ENCODE measurements around the gene DDA1. TPM values are rescaled to one million over a fixed set of nuclear protein-coding genes. Genes with fewer than 3 reads are reported as not detected.

Gene DDA1
- total RNA-seq, 1 donor from 2014 or later = 21.9 TPM

DNA sequence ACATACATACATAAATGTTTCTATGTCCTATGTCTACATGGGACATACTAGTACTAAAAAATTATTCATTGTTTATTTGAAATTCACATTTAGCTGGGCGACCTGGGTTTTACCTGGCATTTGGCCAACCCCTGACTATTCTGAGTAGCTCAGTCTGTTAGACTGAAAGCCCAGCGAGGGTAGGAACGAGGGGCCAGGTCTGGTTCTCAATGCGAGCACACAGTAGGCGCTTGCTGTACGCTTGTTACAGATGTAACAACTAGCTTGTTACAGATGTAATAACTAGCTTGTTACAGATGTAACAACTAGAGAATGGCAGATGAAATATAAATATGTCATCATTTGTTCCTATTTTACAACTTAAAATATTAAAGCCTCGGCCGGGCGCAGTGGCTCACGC is 26.2 kb downstream of the DDA1 start:
- H3K27ac Mint-ChIP-seq = no peak overlapping the region
- no peak for DNase-seq (ENCODE audit: low spot score)
- H3K9ac ChIP-seq = no peak overlapping the region
- H3K4me3 ChIP-seq = no peak overlapping the region
- H3K4me2 ChIP-seq = no peak overlapping the region
- H3K9me3 Mint-ChIP-seq = no peaks in the 10 kb centered on the region
- no peaks in the 10 kb centered on the region for H3K36me3 ChIP-seq
- H2AFZ ChIP-seq (replicated peaks) = no peak overlapping the region
- H3K9me3 ChIP-seq (ENCODE audit: low read depth) = no peaks in the 10 kb centered on the region
- H3K27me3 ChIP-seq = no peaks in the 10 kb centered on the region
- peak overlapping the region; percentile 100 for H3K4me3 Mint-ChIP-seq
- TF ChIP-seq, protein P1, sequence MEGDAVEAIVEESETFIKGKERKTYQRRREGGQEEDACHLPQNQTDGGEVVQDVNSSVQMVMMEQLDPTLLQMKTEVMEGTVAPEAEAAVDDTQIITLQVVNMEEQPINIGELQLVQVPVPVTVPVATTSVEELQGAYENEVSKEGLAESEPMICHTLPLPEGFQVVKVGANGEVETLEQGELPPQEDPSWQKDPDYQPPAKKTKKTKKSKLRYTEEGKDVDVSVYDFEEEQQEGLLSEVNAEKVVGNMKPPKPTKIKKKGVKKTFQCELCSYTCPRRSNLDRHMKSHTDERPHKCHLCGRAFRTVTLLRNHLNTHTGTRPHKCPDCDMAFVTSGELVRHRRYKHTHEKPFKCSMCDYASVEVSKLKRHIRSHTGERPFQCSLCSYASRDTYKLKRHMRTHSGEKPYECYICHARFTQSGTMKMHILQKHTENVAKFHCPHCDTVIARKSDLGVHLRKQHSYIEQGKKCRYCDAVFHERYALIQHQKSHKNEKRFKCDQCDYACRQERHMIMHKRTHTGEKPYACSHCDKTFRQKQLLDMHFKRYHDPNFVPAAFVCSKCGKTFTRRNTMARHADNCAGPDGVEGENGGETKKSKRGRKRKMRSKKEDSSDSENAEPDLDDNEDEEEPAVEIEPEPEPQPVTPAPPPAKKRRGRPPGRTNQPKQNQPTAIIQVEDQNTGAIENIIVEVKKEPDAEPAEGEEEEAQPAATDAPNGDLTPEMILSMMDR (IDR thresholded peaks at IDR 0.05) = no peak
- TF ChIP-seq EZH2 (IDR thresholded peaks at IDR 0.05) (no peak), EZH2phosphoT487 (IDR thresholded peaks at IDR 0.05) (no peak)
- peaks cover 10% of the 10 kb centered on the region for H3K36me3 Mint-ChIP-seq
- H3F3A ChIP-seq (ENCODE audit: low read depth) = peaks cover 48% of the 10 kb centered on the region
- H3K4me1 ChIP-seq = peaks cover 5% of the 10 kb centered on the region
- H3K27ac ChIP-seq = no peak overlapping the region
- H3K4me1 Mint-ChIP-seq = peaks cover 21% of the 10 kb centered on the region
- peaks cover 18% of the 10 kb centered on the region for H3K27me3 Mint-ChIP-seq (ENCODE audit: insufficient read depth, low read depth)
- peaks cover 15% of the 10 kb centered on the region for H3K79me2 ChIP-seq (ENCODE audit: low read depth)
- H4K20me1 ChIP-seq (ENCODE audit: low read depth) = peaks cover 5% of the 10 kb centered on the region

DNA sequence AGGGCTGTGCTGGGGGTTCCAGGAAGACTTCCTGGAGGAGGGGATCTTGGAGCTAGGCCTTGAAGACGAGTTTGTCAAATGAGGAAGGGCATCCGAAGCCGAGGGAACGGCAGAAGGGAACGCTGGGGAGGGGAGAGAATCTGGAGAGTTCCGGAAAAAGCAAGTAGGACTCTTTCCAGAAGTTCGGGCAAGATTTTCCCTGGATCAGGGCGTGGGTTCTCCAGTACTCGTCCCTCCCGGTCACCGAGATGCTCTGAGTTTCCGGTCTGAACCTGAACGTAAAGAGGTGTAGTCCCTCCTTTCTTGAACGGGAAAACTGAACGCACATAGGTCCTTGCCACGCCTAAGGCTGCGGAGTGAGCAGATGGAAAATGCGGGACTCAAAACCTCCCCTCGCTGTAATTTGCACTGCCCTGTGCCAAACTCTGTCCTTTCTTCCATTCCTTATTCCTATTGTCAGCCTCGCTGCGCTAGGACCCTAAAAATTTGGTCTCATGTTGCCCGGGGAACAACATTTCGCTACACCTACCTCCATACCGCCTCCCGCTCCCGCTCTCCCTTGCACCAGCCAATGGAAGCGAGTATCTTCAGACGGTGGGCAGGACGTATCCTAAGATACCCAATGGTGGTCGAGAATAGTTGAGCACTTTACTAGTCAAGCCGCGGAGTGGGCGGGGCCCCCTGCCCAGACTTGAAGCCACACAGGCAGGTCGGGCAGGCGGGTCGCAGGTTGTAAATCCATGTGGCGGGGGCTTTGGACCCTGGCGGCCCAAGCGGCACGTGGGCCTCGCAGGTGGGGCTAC is 27.7 kb downstream of the DDA1 start, which contains the start of gene GTPBP3:
Gene GTPBP3, plus strand, starts transcription at position 682 of the 803 bp plus-strand sequence. Its CDS starts 59 bp downstream, at position 741.
- Histone ChIP-seq H3K4me1 (peaks cover 5% of the 10 kb centered on the region), H3K4me3 (peak within 1 kb of the TSS; percentile 94), H2AFZ (replicated peaks) (peak within 1 kb of the TSS; percentile 79), H3F3A (ENCODE audit: low read depth) (peaks cover 44% of the 10 kb centered on the region), H4K20me1 (ENCODE audit: low read depth) (peaks cover 5% of the 10 kb centered on the region), H3K27ac (peak within 1 kb of the TSS; percentile 70), H3K4me2 (peak within 1 kb of the TSS; percentile 93), H3K27me3 (no peaks in the 10 kb centered on the region), H3K36me3 (no peaks in the 10 kb centered on the region), H3K9ac (peak within 1 kb of the TSS; percentile 38), H3K79me2 (ENCODE audit: low read depth) (peaks cover 15% of the 10 kb centered on the region), H3K9me3 (ENCODE audit: low read depth) (no peaks in the 10 kb centered on the region)
- Mint-ChIP-seq H3K4me1 (peaks cover 19% of the 10 kb centered on the region), H3K9me3 (no peaks in the 10 kb centered on the region), H3K27me3 (ENCODE audit: insufficient read depth, low read depth) (peaks cover 18% of the 10 kb centered on the region), H3K36me3 (peaks cover 6% of the 10 kb centered on the region), H3K27ac (peak within 1 kb of the TSS; percentile 94), H3K4me3 (peak within 1 kb of the TSS; percentile 100)
- no peak for TF ChIP-seq EZH2phosphoT487 (IDR thresholded peaks at IDR 0.05)
- TF ChIP-seq EZH2 (IDR thresholded peaks at IDR 0.05) = peak; percentile 8
- TF ChIP-seq, protein P1 (IDR thresholded peaks at IDR 0.05) = no peak
- peak; percentile 99 for DNase-seq (ENCODE audit: low spot score)

DNA sequence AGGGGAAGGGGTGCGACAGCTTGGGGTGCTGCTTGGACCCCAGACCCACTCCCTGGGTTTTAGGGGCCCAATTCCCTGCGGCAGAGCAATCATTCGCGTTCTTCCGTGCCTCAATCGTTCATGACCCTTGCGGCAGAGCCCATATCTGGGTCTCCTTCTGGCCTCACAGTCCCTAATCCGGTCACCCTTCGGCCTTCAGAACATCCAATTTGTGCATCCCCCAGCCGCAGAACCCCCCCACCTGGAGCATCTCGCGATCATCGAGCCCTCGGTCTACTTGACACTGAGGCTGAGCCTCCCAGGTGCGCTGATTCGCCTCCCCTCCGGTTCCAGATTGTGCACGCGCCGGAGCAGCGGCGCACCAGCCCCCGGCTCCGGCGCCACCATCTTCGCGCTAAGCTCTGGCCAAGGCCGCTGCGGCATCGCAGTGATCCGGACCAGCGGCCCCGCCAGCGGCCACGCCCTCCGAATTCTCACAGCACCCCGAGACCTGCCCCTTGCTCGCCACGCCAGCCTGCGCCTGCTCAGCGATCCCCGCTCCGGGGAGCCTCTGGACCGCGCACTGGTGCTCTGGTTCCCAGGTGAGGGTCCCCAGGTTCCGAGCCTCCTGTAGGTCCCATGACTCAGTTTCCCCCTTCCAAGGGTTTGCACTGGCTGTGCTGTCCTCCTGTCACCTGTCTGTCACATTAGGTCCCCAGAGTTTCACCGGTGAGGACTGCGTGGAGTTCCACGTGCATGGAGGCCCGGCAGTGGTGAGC is 28.5 kb downstream of the DDA1 start:
- Mint-ChIP-seq H3K27me3 (ENCODE audit: insufficient read depth, low read depth) (peaks cover 11% of the 10 kb centered on the region), H3K36me3 (peaks cover 2% of the 10 kb centered on the region), H3K9me3 (no peaks in the 10 kb centered on the region), H3K27ac (peak overlapping the region; percentile 94), H3K4me3 (peak overlapping the region; percentile 100), H3K4me1 (peaks cover 16% of the 10 kb centered on the region)
- Histone ChIP-seq H3K27ac (no peak overlapping the region), H3K9ac (peak overlapping the region; percentile 38), H3K9me3 (ENCODE audit: low read depth) (no peaks in the 10 kb centered on the region), H2AFZ (replicated peaks) (peak overlapping the region; percentile 65), H3K4me3 (peak overlapping the region; percentile 94), H3K4me2 (peak overlapping the region; percentile 93), H3K79me2 (ENCODE audit: low read depth) (peaks cover 15% of the 10 kb centered on the region), H3F3A (ENCODE audit: low read depth) (peaks cover 37% of the 10 kb centered on the region), H3K36me3 (no peaks in the 10 kb centered on the region), H3K4me1 (peaks cover 5% of the 10 kb centered on the region), H3K27me3 (no peaks in the 10 kb centered on the region), H4K20me1 (ENCODE audit: low read depth) (peaks cover under 1% of the 10 kb centered on the region)
- TF ChIP-seq EZH2 (IDR thresholded peaks at IDR 0.05) (no peak), EZH2phosphoT487 (IDR thresholded peaks at IDR 0.05) (no peak)
- TF ChIP-seq, protein P1 (IDR thresholded peaks at IDR 0.05) = no peak
- DNase-seq (ENCODE audit: low spot score) = peak; percentile 63
